HG03135 (cell line): ENCODE measurements around the gene DTNA.

Experiments used
- ATAC-seq: cut with Tn5 transposase; IDR thresholded peaks from one replicate; pipeline ENCODE4 v1.9.1; 2021; ENCODE audit warnings: mild to moderate bottlenecking, moderate library complexity; ENCODE audit not compliant: unreplicated experiment

The DTNA gene

DNA sequence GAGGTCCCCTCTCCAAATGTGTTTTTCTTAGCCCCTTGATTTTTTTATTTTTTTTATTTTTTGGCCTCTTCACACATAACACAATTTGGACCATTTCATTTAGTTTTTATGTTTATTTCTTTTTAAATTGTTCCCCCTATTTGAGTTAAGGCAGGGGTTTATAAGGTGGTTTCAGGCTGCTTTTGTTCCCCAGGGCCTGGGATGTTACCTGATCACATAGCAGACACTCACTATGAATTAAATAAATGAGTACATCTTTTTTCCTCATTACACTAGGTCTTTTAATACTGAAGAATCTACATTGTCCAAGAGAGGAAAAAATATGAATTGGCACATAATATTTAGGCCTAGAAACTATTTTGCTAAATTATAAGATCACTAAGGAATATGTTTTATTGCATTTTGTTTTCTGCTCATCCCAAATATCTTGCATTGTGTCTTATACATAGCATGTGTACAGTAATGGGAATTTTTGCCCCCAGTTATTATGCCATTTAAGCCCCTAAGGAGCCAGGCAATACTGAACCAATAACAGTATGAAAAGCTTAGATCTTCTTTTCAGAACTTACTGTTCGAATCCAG, 218.7 kb downstream of the DTNA start:
- no peak for ATAC-seq

DNA sequence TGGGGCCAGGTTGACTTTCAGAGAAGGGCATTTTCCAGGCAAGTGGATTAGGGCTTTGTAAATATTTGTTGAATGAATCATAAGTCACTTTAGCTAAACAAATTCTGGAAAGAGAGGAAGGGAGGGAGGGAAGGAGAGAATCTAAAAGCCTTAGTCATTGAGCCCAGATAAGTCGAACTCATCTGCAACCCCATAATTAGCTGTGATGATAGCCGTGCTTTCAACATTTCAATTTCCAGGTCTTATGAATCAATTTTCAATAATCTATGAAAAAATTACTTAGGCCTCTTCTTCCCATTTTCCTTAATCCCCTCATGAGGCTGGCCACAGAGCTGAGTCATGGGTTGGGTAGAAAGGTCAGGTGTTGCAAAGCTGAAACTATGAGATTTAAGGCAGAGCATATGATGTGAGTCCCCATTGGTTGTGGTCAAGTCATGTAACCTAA, 219.3 kb downstream of the DTNA start:
- ATAC-seq: no peak

DNA sequence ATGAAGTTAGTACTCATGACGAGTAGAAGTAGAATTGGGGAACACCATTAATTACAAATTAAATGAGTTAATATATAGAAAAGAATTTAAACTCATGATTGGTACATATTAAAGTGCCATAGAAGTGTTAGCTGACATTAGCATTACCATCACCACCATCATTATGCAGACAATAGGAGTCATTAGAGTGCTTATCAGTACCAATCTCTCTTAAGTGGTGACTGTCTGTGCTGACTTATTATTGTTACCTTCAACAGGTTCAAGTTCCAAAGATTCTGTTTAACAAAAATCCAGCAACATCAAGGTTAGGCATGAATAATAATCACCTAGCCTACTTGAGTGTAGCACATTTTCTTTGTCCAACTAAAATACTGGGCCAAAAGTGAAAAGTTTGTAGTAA, 222.3 kb downstream of the DTNA start:
- ATAC-seq: no peak

DNA sequence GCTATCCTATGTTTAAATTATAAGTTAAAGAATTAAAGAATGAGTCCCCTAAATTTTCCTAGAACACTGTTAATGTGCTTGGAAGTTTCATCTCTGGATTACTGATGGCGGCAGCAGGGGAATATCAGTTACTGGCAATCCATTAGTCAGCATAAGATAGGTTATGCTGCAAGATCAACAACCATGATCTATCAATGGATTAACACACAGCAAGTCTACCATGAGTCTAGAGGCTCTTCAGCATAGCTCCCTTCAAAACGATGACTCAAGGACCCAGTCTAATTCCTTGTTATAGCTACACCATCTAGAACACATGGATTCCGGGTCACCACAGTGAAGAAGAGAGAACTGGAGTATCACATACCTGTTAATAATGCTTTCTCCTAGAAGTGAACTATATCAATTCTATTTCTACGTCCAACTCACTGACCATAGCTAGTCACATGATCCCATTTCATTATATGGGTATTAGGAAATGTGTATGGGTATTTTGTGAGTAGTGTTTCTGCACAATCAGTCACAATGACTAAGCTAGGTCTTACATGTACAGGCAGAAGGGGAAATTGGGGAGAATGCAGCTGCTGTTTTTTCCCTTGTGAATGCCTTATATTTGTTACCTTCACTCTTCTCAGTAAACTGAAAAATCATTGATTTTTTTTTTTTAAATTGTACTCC, 222.8 kb downstream of the DTNA start:
- no peak for ATAC-seq

DNA sequence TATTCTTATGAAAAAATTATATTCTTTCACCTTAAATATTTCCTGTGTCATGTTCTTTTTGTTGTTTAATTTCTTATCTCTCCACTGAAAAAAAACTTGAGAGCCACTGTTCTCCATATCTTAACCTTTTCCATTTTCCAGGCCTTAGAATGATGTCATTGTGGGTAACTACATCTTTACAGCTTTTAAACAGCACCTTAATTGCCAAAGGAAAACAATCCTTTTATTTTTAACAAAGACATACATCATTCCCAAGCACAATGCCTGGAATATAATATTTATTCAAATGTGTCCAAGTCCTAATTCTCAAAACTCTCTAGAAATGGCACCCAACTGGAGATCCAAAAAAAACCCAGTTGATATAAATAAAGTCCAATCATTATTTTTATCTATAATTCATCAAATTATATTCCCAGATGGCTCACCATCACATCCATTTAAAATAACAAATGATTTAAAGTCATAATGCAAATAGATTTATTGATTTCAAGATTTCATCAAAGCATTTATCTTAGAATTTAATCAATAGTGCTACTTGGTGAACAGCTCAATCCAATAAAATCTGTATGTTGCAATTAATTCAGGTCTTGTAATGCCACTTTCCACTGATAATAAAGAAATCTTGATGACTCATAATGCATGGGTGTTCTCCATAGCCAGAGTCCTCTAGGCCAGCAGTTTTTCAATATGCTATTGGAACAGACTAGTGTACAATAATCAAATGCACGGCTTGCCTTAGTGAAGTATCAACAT, 224.0 kb downstream of the DTNA start:
- no peak for ATAC-seq

DNA sequence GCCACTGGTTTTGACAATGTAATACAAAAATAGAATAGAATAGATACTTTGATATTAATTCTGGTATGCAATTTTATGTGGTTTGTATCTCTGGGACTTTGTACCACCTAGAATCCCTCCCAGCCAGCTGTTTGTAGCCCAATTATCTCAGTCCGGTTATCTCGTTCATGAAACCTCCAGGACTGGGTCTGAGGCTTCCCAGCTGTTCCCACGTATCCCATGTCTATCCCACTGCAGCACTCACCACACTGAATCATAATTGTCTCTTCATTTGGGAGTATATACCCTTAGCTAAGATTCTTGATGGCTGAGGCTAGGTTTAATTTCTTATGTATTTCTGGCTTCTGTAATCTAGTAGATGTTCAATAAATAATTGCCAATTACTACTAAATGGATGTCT, 226.7 kb downstream of the DTNA start:
- ATAC-seq: no peak

DNA sequence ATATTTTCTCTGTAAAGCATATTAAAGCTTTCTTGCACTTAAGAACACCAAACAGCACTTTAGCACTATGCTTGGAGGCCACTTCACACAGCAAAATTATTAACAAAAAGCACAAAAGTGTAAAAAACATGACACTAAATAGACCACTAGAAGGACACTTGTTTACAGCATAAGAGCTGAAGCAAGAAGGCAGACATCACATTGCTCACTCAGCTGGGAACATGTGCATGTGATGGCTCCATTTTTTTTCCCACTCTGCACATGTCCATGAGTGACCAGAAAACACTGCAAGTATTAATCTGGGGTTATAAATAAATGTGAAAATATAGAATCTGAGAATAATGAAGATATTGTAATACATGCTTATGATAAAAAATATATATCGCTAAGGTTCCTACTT, 228.0 kb downstream of the DTNA start:
- no peak for ATAC-seq
